ENCODE data around the gene PLXNA2. TPM values are rescaled to one million over a fixed set of nuclear protein-coding genes. Genes with fewer than 3 reads are reported as not detected.

PLXNA2 gene
- total RNA-seq, 2 experiments from 2014 or later, result 1.1 to 1.2 TPM

GRCh38 chr1:208136459-208137182 is 107.6 kb downstream of the PLXNA2 start:
- ChIA-PET POLR2A (no interaction called here), CTCF (no interaction called here)
- peaks cover 5% of the 10 kb centered on the region for H3K4me1 Mint-ChIP-seq
- DNase-seq, result no peak
- H3K36me3 Mint-ChIP-seq (ENCODE audit: low read depth), result no peaks in the 10 kb centered on the region
- H3K4me3 Mint-ChIP-seq, result no peak overlapping the region
- H3K27me3 Mint-ChIP-seq, result peaks cover 5% of the 10 kb centered on the region
- H3K9me3 Mint-ChIP-seq, result no peaks in the 10 kb centered on the region
- no peak overlapping the region for H3K27ac Mint-ChIP-seq

- H3K27ac Mint-ChIP-seq, result no peak overlapping the region
- no peak overlapping the region for H3K4me3 Mint-ChIP-seq
- POLR2A ChIA-PET, result no interaction called here
- H3K9me3 Mint-ChIP-seq, result no peaks in the 10 kb centered on the region
- CTCF ChIA-PET, result interaction anchor here (1.2 kb wide), 1 partner anchor 32 kb away, joined by 3 read pairs; no protein-coding TSS in a partner anchor
- peaks cover 8% of the 10 kb centered on the region for H3K27me3 Mint-ChIP-seq
- H3K4me1 Mint-ChIP-seq, result peaks cover 5% of the 10 kb centered on the region
- H3K36me3 Mint-ChIP-seq (ENCODE audit: low read depth), result no peaks in the 10 kb centered on the region
- DNase-seq, result no peak
These were observed 108.8 kb downstream of the PLXNA2 start for GRCh38 chr1:208135354-208135753.

- Mint-ChIP-seq H3K36me3 (ENCODE audit: low read depth) (no peaks in the 10 kb centered on the region), H3K27me3 (peaks cover 14% of the 10 kb centered on the region), H3K4me3 (no peak overlapping the region), H3K27ac (no peak overlapping the region), H3K4me1 (peaks cover 5% of the 10 kb centered on the region), H3K9me3 (no peaks in the 10 kb centered on the region)
- ChIA-PET CTCF (no interaction called here), POLR2A (no interaction called here)
- DNase-seq, result no peak
These were observed 109.7 kb downstream of the PLXNA2 start for GRCh38 chr1:208134491-208134890.

GRCh38 chr1:208133355-208133754 is 110.8 kb downstream of the PLXNA2 start:
- POLR2A ChIA-PET, result no interaction called here
- no peak overlapping the region for H3K4me3 Mint-ChIP-seq
- no peak overlapping the region for H3K27ac Mint-ChIP-seq
- no peaks in the 10 kb centered on the region for H3K36me3 Mint-ChIP-seq (ENCODE audit: low read depth)
- peaks cover 5% of the 10 kb centered on the region for H3K4me1 Mint-ChIP-seq
- H3K9me3 Mint-ChIP-seq, result no peaks in the 10 kb centered on the region
- no peak for DNase-seq
- CTCF ChIA-PET, result no interaction called here
- H3K27me3 Mint-ChIP-seq, result peaks cover 15% of the 10 kb centered on the region

GRCh38 chr1:208132287-208132882 is 111.8 kb downstream of the PLXNA2 start:
- Mint-ChIP-seq H3K27me3 (peaks cover 15% of the 10 kb centered on the region), H3K36me3 (ENCODE audit: low read depth) (no peaks in the 10 kb centered on the region), H3K4me3 (no peak overlapping the region), H3K4me1 (peaks cover 5% of the 10 kb centered on the region), H3K9me3 (no peaks in the 10 kb centered on the region), H3K27ac (no peak overlapping the region)
- POLR2A ChIA-PET, result no interaction called here
- peak; percentile 58 for DNase-seq
- CTCF ChIA-PET, result interaction anchor here (0.7 to 1.5 kb wide), 4 partner anchors 9 to 112 kb away, joined by 3 to 8 read pairs (median 4); partner anchors contain the start of gene PLXNA2

DNA sequence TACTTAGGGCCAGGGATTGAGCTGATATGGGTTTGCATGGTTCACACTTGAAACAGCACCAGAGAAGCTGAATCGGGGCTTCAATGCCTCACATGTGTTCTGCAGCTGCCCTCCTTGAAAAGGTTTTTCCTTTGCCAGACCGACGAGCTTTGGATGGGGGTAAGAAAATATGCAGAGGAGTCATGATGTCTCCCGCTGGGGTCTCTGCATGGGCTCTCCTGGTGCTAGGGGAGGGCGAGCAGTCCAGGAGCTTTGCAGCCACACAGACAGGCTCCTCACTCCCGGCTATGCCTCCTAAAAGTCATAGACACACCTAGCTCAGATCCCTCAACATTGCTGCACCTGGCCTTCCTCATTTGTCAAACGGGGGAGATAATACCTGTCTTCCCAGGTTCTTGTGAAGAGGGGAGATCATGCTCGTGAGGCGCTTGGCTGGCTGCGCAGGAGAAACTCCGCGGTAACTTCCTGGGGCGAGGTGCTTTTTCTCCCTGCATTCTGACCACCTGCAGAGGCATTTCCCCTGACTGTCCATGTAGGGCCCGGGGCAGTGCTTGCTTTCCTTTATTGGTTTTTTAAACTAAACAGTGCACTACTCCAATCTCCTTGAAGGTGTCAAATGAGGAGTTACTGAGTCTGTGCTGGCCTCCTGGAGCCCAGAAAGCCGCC is 112.4 kb downstream of the PLXNA2 start:
- Mint-ChIP-seq H3K4me3 (no peak overlapping the region), H3K9me3 (no peaks in the 10 kb centered on the region), H3K36me3 (ENCODE audit: low read depth) (no peaks in the 10 kb centered on the region), H3K27me3 (peaks cover 15% of the 10 kb centered on the region), H3K27ac (no peak overlapping the region), H3K4me1 (peaks cover 5% of the 10 kb centered on the region)
- DNase-seq, result no peak
- ChIA-PET CTCF (interaction anchor here (0.7 to 1.5 kb wide), 7 partner anchors 8 to 113 kb away, joined by 3 to 8 read pairs (median 3); partner anchors contain the start of gene PLXNA2), POLR2A (no interaction called here)

DNA sequence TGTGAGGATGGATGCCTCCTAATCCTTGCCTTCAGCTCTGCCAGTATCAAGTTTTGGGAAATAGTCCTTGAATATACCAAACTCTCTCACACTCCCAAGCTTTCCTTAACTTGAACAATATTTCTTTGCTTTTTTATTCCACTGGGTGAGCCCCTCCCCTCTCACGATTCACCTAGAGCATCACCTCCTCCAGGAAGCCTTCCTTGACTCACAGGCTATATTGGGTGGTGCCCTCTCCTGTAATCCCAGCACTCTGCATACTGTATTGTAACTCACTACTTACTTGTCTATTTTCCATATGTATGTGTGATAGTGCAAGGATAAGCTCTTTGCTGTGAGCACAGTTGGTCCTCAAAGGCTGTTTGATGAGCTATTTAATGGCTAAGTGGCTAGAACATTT is 114.7 kb downstream of the PLXNA2 start:
- no peaks in the 10 kb centered on the region for H3K36me3 Mint-ChIP-seq (ENCODE audit: low read depth)
- CTCF ChIA-PET, result no interaction called here
- peaks cover 15% of the 10 kb centered on the region for H3K27me3 Mint-ChIP-seq
- no peak for DNase-seq
- peaks cover 5% of the 10 kb centered on the region for H3K4me1 Mint-ChIP-seq
- H3K4me3 Mint-ChIP-seq, result no peak overlapping the region
- no peaks in the 10 kb centered on the region for H3K9me3 Mint-ChIP-seq
- no peak overlapping the region for H3K27ac Mint-ChIP-seq
- POLR2A ChIA-PET, result interaction anchor here (0.6 kb wide), 1 partner anchor 34 kb away, joined by 3 read pairs; no protein-coding TSS in a partner anchor

- no peak overlapping the region for H3K27ac Mint-ChIP-seq
These were observed 115.1 kb downstream of the PLXNA2 start for GRCh38 chr1:208129060-208129459.

DNA sequence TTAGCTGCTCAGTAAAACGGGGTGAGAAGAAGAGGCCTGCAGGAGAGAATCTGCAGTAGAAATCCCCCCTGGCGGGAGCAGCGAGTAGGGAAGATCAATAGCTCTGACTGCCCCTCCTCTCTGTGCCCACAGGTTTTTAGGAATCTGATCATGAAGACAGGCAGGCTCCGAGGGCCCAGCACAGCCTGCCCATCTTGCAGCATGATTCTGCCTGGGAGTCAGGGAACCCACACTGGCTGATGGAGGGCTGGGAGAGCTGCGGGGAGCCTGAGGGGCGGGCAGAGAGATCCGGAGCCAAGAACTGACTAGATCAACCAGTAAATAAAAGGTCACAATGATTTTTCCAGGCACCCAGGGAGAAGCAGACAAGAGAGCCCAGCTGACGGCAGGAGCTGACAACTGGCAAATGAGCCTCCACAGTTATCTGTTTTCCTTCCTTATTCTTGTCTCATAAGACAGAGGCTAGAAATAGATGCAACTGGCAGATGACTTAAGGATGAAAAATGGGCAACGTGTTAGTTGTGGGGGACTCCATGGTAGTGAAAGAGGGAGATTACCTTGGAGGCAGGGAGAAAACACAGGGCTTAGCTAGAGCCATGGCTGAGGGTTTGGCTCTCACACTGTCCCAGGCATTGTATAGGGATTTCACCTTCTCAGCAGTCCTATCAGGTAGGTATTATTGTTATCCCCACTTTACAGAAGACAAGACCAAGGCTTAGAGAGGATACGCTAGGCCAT is 116.2 kb downstream of the PLXNA2 start:
- peaks cover 5% of the 10 kb centered on the region for H3K4me1 Mint-ChIP-seq
- H3K9me3 Mint-ChIP-seq, result no peaks in the 10 kb centered on the region
- ChIA-PET CTCF (interaction anchor here (0.6 to 0.9 kb wide), 2 partner anchors 44 to 117 kb away, joined by 3 read pairs; partner anchors contain the start of gene PLXNA2), POLR2A (no interaction called here)
- H3K27ac Mint-ChIP-seq, result no peak overlapping the region
- no peak overlapping the region for H3K4me3 Mint-ChIP-seq
- H3K27me3 Mint-ChIP-seq, result peaks cover 15% of the 10 kb centered on the region
- no peaks in the 10 kb centered on the region for H3K36me3 Mint-ChIP-seq (ENCODE audit: low read depth)
- DNase-seq, result no peak

More at GRCh38 chr1:208129060-208129459, 115.1 kb downstream of the PLXNA2 start:
- no peaks in the 10 kb centered on the region for H3K36me3 Mint-ChIP-seq (ENCODE audit: low read depth)
- DNase-seq, result no peak
- H3K27me3 Mint-ChIP-seq, result peaks cover 15% of the 10 kb centered on the region
- peaks cover 5% of the 10 kb centered on the region for H3K4me1 Mint-ChIP-seq
- POLR2A ChIA-PET, result interaction anchor here (0.6 kb wide), 1 partner anchor 33 kb away, joined by 3 read pairs; no protein-coding TSS in a partner anchor
- H3K4me3 Mint-ChIP-seq, result no peak overlapping the region
- CTCF ChIA-PET, result no interaction called here
- H3K9me3 Mint-ChIP-seq, result no peaks in the 10 kb centered on the region

DNA sequence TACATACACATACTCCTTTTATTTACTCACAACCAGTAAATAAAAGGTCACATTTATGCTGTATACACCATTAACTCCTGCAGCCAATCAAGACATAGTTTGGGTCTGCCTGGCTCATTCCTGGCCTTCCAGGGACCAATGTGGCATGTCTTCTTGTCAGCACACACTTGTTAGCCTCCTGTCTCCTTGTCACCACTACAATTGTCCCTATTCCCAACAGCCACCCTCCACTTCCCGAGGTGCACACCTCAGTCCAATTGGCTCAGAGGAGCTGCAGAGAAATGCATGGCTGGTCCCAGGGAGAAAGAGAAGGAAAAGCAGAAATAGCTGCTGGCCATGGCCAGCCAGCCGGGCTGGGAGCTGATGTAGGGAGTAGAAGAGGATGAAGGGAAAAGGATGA is 116.9 kb downstream of the PLXNA2 start:
- Mint-ChIP-seq H3K27ac (no peak overlapping the region), H3K9me3 (no peaks in the 10 kb centered on the region), H3K27me3 (peaks cover 15% of the 10 kb centered on the region), H3K36me3 (ENCODE audit: low read depth) (no peaks in the 10 kb centered on the region), H3K4me3 (no peak overlapping the region), H3K4me1 (peaks cover 5% of the 10 kb centered on the region)
- CTCF ChIA-PET, result interaction anchor here (0.6 to 0.9 kb wide), 2 partner anchors 45 to 117 kb away, joined by 3 read pairs; partner anchors contain the start of gene PLXNA2
- DNase-seq, result no peak
- POLR2A ChIA-PET, result no interaction called here

DNA sequence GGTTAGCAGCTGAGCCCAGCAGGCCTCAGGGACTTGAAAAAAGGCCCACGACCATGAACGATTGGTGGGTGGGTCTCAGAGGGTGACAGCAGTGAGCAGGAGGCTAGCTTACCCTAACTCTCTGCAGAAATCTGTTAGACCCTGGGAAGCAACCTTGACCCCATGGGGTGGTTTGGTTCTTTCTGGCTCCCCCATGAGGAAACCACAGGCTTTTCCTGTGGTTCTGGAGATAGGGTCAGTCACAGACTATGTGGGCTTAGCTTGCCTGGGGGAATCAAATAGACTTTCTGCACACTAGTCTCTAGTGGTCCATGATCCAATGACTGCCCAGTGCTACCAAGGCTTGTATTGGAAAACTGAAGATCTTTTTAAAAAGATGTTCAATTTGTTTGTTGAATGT is 118.1 kb downstream of the PLXNA2 start:
- H3K4me1 Mint-ChIP-seq, result no peaks in the 10 kb centered on the region
- ChIA-PET CTCF (interaction anchor here (1.4 kb wide), 1 partner anchor 15 kb away, joined by 4 read pairs; no protein-coding TSS in a partner anchor), POLR2A (no interaction called here)
- H3K36me3 Mint-ChIP-seq (ENCODE audit: low read depth), result no peaks in the 10 kb centered on the region
- H3K9me3 Mint-ChIP-seq, result no peaks in the 10 kb centered on the region
- H3K27ac Mint-ChIP-seq, result no peak overlapping the region
- peaks cover 10% of the 10 kb centered on the region for H3K27me3 Mint-ChIP-seq
- H3K4me3 Mint-ChIP-seq, result no peak overlapping the region
- no peak for DNase-seq

DNA sequence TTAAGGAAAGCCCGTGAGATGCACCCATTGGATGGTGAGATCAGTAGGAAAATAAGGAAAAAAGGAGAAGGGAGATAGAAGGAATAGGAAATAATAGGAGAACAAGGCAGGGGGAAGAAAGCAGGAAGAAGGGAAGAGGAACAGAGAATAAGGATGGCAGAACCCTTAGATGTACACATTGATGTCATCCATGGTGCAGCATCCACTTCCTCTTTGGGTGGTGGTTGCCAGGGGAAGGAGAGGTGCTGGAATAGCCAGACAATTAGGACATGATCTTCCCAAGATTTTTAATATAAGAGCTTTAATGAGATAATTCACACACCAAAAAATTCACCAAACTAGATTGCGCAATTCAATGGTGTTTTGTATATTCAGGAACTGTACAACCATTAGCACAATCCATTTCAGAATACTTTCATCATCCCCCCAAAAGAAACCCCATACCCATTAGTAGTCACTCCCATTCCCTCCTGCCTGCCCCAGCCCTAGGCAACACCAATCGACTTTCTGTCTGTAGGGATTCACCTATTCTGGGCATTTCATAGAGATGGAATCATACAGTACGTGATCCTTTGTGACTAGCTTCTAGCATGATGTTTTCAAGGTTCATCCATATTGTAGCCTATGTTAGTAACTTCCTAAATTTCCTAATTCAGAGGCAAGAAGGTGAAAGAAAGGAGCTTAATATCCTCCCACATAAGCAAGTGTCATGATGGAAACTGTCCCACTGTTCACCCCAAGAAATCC is 121.4 kb downstream of the PLXNA2 start:
- no peaks in the 10 kb centered on the region for H3K9me3 Mint-ChIP-seq
- no peak overlapping the region for H3K4me3 Mint-ChIP-seq
- POLR2A ChIA-PET, result no interaction called here
- CTCF ChIA-PET, result interaction anchor here (1.5 to 1.6 kb wide), 2 partner anchors 9 to 101 kb away, joined by 4 to 5 read pairs; no protein-coding TSS in a partner anchor
- no peaks in the 10 kb centered on the region for H3K36me3 Mint-ChIP-seq (ENCODE audit: low read depth)
- no peaks in the 10 kb centered on the region for H3K27me3 Mint-ChIP-seq
- no peaks in the 10 kb centered on the region for H3K4me1 Mint-ChIP-seq
- DNase-seq, result no peak
- H3K27ac Mint-ChIP-seq, result no peak overlapping the region
